ENCODE results near the gene CALM1. TPM values are rescaled to one million over a fixed set of nuclear protein-coding genes. Genes with fewer than 3 reads are reported as not detected.
"Not testable (repeated sequence)": the region's sequence is repeated elsewhere in the genome, so short reads cannot be mapped to it uniquely, and the experiment has no call there.

Gene CALM1
- total RNA-seq, 1 donor from 2014 or later = 1,414 TPM

DNA sequence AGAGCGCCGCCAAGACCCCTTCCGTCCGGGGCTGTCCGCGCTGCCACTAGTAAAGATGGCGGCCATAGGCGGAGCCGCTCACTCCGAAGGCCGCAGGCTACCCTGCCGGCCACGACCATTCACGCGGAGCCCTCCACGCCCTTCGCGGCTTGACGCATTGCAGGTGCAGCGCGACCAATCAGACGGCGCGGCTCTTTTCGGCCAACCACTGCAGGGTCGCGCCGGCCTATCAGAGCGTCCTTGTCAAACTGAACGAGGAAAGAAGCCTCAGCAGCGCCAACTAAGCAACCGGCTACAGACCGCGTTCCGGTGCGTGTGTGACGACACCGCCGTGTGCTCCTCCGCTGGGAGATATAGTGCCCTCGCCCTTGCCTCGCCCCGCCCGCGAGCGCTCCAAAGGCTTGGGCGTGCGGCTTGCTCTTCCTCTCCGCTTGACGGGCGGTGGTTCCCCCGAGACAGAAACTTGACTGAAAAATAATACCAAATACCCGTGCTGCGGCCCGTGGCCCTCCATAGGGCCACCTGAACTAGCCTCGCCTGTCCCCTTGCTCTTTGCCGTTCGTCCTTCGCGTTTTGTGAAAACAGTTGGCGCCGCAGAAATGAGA lies 13.6 kb upstream of the CALM1 start:
- peak; percentile 100 for DNase-seq (ENCODE audit: low read depth in 2 of 2)

DNA sequence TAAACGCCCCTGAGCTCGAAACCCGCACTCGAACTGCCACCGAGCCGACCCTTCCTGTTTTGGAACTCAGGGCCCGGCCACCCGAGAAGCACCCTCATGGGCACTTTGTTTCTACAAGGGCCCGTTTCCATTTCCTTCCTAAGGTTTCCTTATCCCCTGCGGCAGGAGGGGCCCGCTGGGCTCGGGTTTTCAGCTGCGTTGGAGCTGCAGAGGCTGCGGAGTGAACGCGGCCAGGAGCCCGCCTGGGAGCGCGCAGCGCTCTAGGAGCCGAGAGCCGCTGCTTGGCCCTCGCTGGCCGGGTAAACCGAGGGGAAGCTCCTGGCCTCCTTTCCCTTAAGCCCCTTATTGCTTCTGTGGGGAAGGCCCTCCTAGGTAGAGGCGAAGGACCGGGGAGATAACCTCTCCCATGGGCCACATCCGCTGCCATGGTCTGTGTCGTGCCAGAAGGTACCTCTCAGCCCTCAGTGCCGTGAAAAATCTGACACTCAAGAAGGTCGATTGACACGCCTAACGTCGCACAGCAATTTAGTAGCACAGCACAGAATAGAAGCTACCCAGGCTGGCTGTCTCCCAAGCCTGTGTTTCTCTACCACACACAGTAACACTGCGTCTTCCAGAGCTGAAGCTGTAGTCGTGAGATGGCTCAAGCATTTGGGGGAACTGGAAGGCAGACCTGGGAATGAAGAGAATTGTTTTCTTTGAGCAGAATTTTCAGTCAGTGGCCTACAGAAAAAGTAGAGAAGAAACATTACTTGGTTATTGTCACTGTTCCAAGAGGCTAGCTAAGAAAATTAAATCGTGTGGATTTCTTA lies 12.9 kb upstream of the CALM1 start:
- DNase-seq (ENCODE audit: low read depth in 2 of 2) = peak in 1 of 2 donors; percentile 60

DNA sequence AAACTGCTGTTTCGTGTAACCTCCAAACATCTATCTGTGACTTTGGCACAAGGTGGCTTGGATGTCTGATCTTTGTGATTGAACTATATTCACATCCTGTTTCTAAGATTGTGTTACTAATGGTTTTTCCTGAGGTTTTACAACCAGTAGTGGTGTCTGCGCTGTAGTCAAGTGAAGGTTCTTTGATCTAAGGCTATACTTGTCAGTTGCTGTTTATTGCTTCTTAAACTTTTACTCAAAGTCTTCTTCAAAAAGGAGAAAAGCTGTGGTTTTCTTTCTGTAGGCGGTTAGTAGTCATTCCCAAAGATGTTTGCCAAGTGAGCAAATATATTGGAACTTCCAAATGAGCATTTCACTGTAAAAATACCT lies 12.3 kb upstream of the CALM1 start:
- DNase-seq (ENCODE audit: low read depth in 2 of 2) = peak in 1 of 2 donors; percentile 51

DNA sequence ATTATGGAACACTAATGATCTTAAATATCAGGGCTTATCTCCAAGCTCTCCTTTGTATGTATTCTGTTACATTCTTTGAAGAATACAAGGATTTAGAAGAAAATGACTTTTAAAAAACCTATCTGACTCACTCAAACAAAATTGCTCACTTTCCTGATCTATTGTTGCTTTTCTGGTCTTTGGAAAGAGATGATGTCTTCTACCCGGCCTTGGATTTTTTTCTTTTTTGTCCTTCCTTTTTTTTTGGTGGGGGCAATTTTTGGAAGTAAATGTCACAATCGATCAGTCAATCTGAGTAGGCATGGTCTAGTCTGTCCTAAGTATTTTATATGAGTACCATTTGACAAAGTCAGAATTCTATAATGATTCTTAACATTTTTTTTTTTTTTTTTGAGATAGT lies 10.5 kb upstream of the CALM1 start:
- no peak for DNase-seq (ENCODE audit: low read depth in 2 of 2)

DNA sequence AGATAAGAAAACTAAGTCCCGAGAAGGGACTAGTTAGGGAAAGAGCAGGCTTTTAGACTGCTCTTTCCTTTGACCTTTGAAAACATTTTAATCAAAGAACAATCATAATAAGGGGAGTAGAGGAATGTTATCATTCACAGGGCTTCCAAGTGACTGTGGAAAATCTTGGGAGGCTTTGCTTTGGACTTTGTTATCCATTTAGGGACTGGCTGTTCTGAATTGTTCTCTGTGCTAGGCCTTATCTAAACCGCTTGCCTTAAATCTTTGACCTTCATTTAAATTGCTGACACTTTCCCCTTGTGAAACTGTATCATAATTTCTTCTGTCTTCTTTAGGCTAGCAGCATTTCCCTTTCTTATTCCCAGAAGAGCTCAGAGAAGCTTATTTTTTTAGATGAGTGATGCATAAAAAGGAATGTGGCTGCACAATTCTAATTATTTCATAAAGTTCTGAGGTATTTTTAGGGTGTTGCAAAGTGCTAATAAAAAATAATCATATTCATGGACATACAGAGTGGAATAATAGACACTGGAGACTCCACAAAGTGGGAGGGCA lies 9.5 kb upstream of the CALM1 start:
- DNase-seq (ENCODE audit: low read depth in 2 of 2) = no peak

DNA sequence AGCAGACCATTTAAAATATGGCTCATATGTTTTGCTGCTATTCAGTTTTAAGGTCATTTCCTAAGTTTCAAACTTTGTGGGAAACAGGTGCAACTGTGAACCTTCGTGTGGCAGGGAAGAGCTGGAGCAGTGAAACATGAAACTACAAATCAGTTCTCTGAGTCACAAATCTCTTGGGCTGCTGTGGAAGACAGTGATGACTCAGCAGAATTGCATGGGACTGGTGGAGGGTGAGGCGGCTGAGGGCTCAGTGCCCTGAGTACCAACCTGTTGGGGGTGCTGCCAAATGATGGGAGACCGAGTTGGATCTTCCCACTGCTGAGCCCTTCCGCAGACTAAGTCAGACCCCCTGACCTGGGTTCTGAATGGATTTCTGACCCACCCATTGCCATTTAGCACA lies 8.4 kb upstream of the CALM1 start:
- DNase-seq (ENCODE audit: low read depth in 2 of 2) = peak; percentile 22 to 42

DNA sequence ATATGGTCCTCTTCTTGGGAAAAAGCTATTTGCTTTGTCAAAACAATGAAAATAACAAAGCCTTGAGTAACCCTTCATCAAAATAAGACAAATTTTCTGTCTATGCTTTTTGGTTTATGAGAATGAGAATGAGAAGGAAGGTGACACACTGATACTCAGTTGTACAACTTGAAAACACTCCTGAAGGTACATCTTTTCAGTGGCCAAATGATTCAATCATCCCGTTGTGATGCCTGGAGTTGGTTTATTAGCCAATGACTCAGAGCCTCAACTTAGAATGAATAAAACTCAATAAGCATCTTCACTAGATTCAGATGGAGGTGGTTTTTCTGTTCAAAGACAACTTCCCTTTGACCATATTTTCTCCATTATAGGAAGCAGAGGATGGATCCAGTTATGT lies 7.8 kb upstream of the CALM1 start:
- no peak for DNase-seq (ENCODE audit: low read depth in 2 of 2)

DNA sequence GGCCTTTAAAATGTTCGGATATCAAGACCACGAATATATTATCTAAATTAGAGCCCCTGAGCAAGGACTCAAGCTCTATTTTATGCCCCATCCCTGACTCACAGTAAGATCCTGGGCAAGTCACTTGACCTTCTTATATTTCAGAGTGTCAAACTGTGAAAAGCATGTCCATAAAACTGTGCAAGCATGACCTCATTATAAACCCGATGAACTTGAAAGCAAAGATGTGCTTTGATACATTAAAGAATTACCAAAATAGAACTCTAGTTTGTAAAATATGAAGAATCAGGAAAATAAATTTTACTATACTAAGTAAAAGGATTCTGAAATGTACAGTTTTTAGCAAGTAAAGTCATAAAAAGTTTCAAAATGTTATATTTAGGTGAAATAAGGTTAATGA lies 2.9 kb upstream of the CALM1 start:
- no peak for DNase-seq (ENCODE audit: low read depth in 2 of 2)

DNA sequence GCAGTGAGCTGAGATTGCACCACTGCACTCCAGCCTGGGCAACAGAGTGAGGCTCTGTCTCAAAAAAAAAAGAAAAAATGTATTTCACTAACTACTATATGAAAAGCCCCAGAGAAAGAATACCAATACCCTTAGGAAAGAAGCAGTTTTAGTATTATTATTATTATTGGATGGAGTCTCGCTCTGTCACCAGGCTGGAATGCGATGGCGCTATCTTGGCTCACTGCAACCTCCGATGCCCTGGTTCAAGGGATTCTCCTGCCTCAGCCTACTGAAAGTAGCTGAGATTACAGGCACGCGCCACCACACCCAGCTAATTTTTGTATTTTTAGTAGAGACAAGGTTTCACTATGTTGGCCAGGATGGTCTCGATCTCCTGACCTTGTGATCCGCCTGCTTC lies 2.0 kb upstream of the CALM1 start:
- not testable (repeated sequence) for DNase-seq (ENCODE audit: low read depth in 2 of 2)

DNA sequence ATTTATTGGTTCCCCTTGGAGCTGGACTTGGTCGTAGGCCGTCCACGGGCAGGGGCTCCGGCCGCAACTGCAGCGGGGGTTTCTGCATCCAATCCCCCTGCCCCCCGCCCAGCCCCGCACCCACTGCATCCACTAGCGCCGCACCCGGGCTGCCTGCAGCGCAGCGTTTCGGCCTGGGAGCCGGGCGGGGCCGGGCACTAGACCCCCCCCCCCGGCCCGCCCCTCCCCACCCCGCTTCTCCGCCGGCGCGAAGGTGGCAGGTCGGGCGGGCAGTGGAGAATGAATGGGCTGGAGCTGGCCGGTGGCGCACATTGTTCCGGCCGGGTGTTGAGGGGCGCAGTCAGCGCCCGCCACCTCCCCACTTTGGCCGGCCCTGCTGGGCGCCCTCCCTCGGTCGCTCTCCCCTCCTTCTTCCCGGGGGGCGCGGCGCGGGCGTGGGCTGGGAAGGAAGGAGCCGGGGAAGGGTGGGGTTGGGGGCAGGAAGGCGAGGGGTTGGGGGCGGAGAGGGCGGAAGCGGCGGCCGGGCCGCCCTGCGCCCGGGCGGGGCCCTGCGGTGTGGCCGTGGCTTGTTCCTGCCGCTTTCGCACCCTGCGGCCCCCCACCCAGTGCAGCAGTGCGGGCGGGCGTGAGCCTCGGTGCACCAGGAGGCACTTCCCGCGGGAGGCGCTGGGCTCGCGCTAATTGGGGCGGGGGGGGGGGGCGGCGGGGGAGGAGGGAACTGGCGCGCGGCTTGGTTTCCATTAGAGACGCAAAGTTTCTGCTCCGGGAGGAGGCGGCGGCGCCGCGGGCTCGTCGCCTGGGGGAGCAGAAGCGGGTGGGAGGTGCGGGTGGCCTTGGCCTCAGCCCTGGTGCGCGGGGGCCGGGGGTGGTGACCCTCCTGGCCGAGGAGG lies 841 bp downstream of the CALM1 start:
- DNase-seq (ENCODE audit: low read depth in 2 of 2) = peak; percentile 61 to 69

DNA sequence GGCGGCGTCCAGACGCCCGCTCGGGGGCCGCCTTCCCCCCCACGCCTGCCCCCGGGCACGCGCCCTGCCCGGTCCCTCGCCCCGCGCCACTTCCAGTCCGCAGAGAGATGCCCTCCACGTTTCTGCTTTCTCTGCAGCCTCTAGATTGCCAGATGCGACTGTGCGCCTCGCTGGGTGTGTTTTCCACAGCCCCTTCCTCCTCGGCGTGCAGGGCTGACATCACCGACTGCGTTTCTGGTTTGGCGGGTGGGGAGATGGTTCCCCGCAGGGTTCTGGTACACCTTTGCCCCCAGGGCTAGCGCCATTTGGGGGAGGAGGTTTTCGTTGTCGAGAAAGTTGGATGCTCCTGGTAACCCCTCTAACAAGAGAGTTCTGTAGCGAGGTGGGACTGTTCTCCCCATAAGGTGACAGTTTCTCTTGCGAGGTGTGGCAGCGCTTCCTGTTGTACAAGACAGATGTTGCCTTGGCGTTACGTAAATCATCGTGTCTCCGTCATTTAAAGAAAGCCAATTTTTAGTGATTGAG lies 1.5 kb downstream of the CALM1 start:
- DNase-seq (ENCODE audit: low read depth in 2 of 2) = peak; percentile 41 to 56

DNA sequence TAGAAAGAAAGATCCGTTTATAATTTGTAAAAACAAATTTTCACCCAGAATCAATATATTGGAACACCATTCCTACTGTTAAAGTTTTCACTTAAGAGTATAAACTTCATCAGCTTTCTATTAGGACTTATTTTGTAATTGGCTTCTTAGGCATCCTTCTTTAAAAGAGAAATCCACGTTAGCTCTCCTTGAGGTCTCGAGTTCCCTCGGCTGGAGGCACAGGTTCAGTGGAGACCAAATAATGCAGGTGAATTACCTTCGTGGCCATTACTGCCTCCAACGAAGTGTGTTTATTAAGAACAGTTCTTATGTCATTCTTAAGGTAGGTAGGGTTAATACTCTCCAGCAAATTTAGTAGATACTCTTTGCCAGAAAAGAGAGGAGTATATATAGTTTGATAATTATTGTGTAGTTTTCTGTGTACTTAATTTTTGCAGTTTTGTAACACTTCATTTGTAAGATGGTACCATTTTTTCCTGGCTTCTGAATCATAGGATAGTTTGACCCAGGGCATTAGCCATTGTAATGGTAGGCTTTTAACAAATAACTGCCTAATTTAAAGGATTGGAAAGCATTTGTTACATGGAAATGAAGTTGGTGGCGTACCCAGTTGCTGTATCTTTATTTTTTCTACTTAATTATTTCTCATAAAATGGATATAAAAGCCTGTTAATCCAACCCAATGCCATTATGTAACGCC lies 2.2 kb downstream of the CALM1 start:
- no peak for DNase-seq (ENCODE audit: low read depth in 2 of 2)

DNA sequence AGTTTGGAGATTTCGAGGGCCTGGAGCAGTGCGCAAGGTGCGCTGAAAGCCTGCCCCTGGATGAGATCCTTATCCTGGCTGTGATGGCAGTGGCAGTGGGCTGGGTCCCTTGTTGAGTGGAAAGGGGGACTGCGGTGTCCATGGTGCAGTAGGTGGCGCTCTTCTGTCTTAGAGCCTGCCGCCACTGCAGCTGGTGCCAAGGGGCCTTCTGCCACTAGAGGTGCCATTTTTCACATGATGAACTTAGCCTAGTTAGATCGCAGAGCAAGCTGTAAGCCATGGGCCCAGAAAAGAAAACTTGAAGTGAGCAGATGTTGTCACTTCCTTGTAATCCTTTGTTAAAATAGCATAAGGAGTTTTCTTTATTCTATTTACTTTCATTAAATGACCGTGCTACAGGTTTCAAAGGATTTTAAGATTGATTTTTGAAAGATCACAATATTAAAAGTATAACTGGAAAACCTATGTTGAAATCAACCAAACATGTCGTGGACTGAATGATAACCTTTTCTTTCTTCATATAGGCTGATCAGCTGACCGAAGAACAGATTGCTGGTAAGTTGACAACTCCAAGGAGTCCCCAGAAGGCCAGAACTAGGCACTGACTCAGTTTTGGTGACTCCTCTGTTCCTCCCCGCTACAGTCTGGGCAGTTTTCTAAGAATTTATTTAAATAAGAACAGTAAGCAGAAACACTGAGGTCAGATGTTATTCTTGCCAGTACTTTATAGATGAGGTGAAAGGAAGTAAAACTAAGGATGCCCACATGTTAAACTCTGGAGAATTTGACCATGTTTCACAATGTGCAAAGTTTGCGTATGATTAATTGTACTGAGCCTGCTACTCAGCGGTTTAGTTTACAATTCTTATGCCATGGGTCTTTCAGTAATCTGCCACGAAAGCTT lies 3.0 kb downstream of the CALM1 start:
- DNase-seq (ENCODE audit: low read depth in 2 of 2) = peak; percentile 95 to 96

DNA sequence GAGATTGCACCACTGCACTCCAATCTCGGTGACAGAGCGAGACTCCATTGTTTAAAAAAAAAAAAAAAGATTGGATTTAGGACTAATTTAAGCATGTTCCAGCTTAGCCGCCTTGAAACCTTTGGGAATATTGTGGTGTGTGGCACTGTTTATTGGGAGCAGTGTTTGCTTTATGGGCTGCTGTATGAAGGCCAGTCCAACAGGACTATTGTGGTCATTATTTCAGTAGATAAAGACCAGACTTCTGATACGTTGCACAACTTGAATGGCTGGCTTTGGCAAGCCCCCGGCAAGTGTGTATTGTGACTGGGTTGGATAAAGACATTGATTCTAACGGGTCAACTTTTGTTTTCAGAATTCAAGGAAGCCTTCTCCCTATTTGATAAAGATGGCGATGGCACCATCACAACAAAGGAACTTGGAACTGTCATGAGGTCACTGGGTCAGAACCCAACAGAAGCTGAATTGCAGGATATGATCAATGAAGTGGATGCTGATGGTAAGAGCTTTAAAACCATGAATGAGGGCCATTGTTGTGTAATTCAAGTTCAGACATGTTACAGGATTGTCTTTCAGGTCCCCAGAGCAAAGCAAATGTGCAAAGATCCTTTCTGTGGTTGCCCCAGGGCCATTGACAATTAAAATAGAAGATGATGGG lies 4.2 kb downstream of the CALM1 start:
- DNase-seq (ENCODE audit: low read depth in 2 of 2) = no peak

DNA sequence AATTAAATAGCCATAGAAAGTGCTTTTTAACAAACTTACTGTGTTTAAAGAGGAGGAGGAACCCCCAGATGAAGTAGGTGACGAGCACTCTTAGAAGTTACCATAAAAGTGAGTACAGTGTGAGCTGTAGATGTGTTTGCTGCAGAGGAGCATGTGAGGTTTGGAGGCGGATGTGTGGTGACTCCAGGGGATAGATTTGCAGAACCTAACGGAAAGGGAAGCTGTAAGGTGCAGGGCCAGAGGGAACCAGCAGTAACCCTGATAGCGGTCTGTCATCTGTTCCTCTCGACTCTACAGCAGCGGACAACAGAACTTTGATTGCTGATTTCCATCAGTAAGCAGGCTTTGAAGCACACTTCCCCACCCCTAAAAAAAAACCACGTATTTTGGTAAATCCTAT lies 5.2 kb downstream of the CALM1 start:
- DNase-seq (ENCODE audit: low read depth in 2 of 2) = no peak

DNA sequence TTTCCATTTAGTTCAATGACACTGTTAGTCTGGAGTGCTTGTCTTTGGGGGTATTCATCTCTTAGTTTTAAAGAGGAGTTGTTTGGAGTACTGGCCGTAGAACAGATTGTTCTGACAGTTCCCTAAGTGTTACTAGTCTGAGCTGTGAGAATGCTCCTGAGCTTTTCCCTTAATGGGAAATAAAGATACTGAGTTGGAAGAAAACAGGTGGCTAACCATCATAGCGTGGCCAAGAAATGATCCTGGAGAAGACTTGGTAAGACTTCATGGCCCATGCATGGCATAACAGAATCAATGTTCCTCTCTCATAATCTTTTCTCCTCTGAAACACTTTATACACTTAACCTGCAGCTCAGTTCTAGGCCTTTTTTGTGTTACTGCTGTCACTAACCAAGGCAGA lies 6.2 kb downstream of the CALM1 start:
- no peak for DNase-seq (ENCODE audit: low read depth in 2 of 2)

DNA sequence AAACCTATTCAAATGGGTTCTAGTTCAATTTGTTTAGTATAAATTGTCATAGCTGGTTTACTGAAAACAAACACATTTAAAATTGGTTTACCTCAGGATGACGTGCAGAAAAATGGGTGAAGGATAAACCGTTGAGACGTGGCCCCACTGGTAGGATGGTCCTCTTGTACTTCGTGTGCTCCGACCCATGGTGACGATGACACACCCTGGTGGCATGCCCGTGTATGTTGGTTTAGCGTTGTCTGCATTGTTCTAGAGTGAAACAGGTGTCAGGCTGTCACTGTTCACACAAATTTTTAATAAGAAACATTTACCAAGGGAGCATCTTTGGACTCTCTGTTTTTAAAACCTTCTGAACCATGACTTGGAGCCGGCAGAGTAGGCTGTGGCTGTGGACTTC lies 8.3 kb downstream of the CALM1 start:
- no peak for DNase-seq (ENCODE audit: low read depth in 2 of 2)

DNA sequence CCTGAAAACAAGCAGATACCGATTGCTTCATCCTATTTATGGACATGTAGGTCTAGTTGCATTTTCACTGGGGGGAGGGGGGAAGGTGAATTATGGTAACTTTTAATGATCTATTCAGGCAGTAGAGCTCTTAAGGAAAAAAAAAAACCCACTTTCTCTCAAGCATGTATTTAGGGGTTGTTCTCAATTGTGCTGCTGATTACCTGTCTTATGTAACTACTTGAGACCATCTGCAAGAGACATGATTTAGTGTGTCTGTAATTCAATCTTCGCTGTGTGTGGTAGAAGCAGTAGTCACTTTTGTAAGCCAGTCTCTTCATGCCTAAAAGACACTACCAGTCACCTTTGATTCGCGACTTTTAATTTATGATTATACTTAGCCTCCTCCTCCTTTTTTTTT lies 8.9 kb downstream of the CALM1 start:
- DNase-seq (ENCODE audit: low read depth in 2 of 2) = no peak

DNA sequence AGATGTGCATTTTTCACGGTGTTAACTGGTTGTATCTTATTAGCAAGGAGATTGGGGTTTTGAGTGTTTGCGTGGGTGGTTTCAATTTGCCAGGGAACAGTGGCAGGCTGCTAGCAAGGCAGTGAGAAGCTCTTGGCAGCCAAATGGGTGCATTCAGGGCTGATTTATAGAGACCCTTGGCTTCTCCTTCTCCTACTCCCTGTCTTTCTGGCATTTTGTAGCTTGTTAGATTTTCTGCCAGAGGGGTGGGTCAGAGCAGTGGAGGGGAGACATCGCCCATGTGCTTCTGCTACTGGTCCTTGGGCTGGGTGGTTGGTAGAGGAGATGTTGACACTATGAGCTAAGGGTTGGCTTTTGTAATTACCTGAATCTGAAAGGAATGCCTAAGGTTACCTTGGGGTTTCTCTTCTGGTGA lies 9.6 kb downstream of the CALM1 start:
- no peak for DNase-seq (ENCODE audit: low read depth in 2 of 2)

DNA sequence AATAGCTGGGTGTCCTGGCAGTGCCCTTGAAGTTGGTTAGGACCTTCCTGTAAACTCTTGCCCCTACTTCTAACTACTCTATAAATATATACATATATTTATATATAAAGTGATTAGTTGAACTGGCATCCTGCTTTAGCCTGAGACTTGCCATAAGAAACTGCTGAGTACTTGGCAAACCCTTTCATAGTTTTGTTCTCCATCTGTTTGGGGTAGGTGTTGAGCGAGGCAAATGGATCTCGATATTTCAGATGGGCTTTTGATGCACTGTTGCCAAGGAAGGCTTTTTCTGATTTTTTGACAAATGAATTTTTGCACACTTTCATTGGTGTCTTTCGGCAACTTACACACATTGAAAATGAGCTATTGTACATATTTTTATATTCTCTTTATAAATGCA lies 10.4 kb downstream of the CALM1 start:
- no peak for DNase-seq (ENCODE audit: low read depth in 2 of 2)

All from lung microvascular endothelial cell (primary cell).